Hepatocyte (in vitro differentiated cells): Measurements from ENCODE around the gene DDX17. TPM values are rescaled to one million over a fixed set of nuclear protein-coding genes. Genes with fewer than 3 reads are reported as not detected.

ENCODE experiments used
- DNase-seq: peaks from one replicate; pipeline ENCODE4 v3.0.0-alpha.2; 2016; ENCODE audit warnings: low spot score
- H2AFZ ChIP-seq: fragments of 200-600 bp; sonication (generic); 2 replicates; pipeline ENCODE4 v1.6.0; 2016; ENCODE audit warnings: antibody characterized with exemption, mild to moderate bottlenecking
- H3K27ac ChIP-seq: fragments of 200-600 bp; sonication (generic); 2 replicates; pipeline ENCODE4 v1.5.1; 2016; ENCODE audit warnings: mild to moderate bottlenecking
- H3K27me3 ChIP-seq: fragments of 200-600 bp; sonication (generic); 2 replicates; pipeline ENCODE4 v1.6.1; 2016
- H3K36me3 ChIP-seq: fragments of 200-600 bp; sonication (generic); replicated peaks from 2 replicates; pipeline ENCODE4 v1.5.1; 2016; ENCODE audit warnings: low read depth; ENCODE audit not compliant: insufficient read depth
- H3K4me1 ChIP-seq: fragments of 200-600 bp; sonication (generic); 2 replicates; pipeline ENCODE4 v1.5.1; 2016; ENCODE audit warnings: mild to moderate bottlenecking, moderate library complexity; ENCODE audit not compliant: insufficient read depth
- H3K4me2 ChIP-seq: fragments of 200-600 bp; sonication (generic); 2 replicates; pipeline ENCODE4 v1.6.0; 2016
- H3K4me3 ChIP-seq: fragments of 200-600 bp; sonication (generic); 2 replicates; pipeline ENCODE4 v1.5.1; 2016; ENCODE audit warnings: mild to moderate bottlenecking
- H3K79me2 ChIP-seq: fragments of 200-600 bp; sonication (generic); 2 replicates; pipeline ENCODE4 v1.6.0; 2017; ENCODE audit warnings: mild to moderate bottlenecking
- H3K9me2 ChIP-seq: fragments of 200-600 bp; sonication (generic); replicated peaks from 2 replicates; pipeline ENCODE4 v1.6.0; 2017; ENCODE audit warnings: mild to moderate bottlenecking; ENCODE audit not compliant: insufficient read depth
- H3K9me3 ChIP-seq: fragments of 200-600 bp; sonication (generic); 2 replicates; pipeline ENCODE4 v1.5.1; 2016; ENCODE audit warnings: low read depth, mild to moderate bottlenecking
- H4K20me1 ChIP-seq: fragments of 200-600 bp; sonication (generic); 2 replicates; pipeline ENCODE4 v1.6.0; 2016; ENCODE audit warnings: mild to moderate bottlenecking; ENCODE audit not compliant: insufficient read depth, poor library complexity, severe bottlenecking
- CTCF ChIP-seq: fragments of 200-600 bp; sonication (generic); IDR thresholded peaks from 2 replicates; pipeline ENCODE4 v1.5.1; 2016; ENCODE audit warnings: antibody characterized with exemption, mild to moderate bottlenecking; ENCODE audit not compliant: poor library complexity
- EZH2 ChIP-seq: fragments of 200-600 bp; sonication (generic); IDR thresholded peaks from 2 replicates; pipeline ENCODE4 v1.6.1; 2016; ENCODE audit warnings: antibody characterized with exemption, mild to moderate bottlenecking, borderline replicate concordance
- EZH2phosphoT487 ChIP-seq: fragments of 200-600 bp; sonication (generic); IDR thresholded peaks from one replicate; pipeline ENCODE4 v1.6.1; 2018; ENCODE audit warnings: antibody characterized with exemption, mild to moderate bottlenecking, low read depth, moderate library complexity; ENCODE audit not compliant: unreplicated experiment, severe bottlenecking
- WGBS: methylation state at CpG from one replicate; pipeline ENCODE4 v1.1.6; 2016; ENCODE audit warnings: low lambda C conversion rate; ENCODE audit errors: missing lambda C conversion rate; 5-methylcytosine and 5-hydroxymethylcytosine counted together
- polyA plus RNA-seq: library from polyadenylated mRNA; unstranded; fragments of >200 nt; fragmentation: Nextera tagmentation; extraction: Ambion mirVana; gene quantifications from 2 replicates; pipeline ENCODE4 v1.2.1, GENCODE V29; 2016
- total RNA-seq: library from RNA; depleted of rRNA; stranded (reverse); fragments of >200 nt; gene quantifications from 2 replicates; pipeline ENCODE4 v1.2.3, GENCODE V29; 2014

Gene DDX17
- total and polyA plus RNA-seq, 2 experiments from 2014 or later = 42.3 to 432 TPM

GRCh38 chr22:38435010-38435409 is 71.1 kb downstream of the DDX17 start:
- no peaks in the 10 kb centered on the region for H3K4me1 ChIP-seq
- H3K79me2 ChIP-seq = no peaks in the 10 kb centered on the region
- H3K9me3 ChIP-seq = no peaks in the 10 kb centered on the region
- DNase-seq = no peak
- no peak overlapping the region for H3K4me3 ChIP-seq
- H2AFZ ChIP-seq = no peak overlapping the region
- H3K4me2 ChIP-seq = no peak overlapping the region
- no peaks in the 10 kb centered on the region for H3K27me3 ChIP-seq
- H3K27ac ChIP-seq = no peak overlapping the region
- H3K9me2 ChIP-seq = no peaks in the 10 kb centered on the region
- TF ChIP-seq CTCF = no peak
- no peak for TF ChIP-seq EZH2phosphoT487
- TF ChIP-seq EZH2 = no peak
- H4K20me1 ChIP-seq = no peaks in the 10 kb centered on the region
- 67% methylated on average over 4 of the region's 4 CpGs for WGBS
- no peaks in the 10 kb centered on the region for H3K36me3 ChIP-seq

GRCh38 chr22:38433871-38434270 is 72.2 kb downstream of the DDX17 start:
- Histone ChIP-seq H3K4me1 (no peaks in the 10 kb centered on the region), H3K27me3 (no peaks in the 10 kb centered on the region), H3K4me3 (no peak overlapping the region), H4K20me1 (no peaks in the 10 kb centered on the region), H3K79me2 (no peaks in the 10 kb centered on the region), H3K9me3 (no peaks in the 10 kb centered on the region), H3K9me2 (no peaks in the 10 kb centered on the region), H3K4me2 (no peak overlapping the region), H3K36me3 (no peaks in the 10 kb centered on the region), H2AFZ (no peak overlapping the region), H3K27ac (no peak overlapping the region)
- TF ChIP-seq EZH2phosphoT487 (no peak), CTCF (no peak), EZH2 (no peak)
- WGBS = 90% methylated on average over 8 of the region's 8 CpGs
- DNase-seq = no peak

Other genes with a start within 250 kb of the DDX17 start
- gene TMEM184B, start 233.3 kb downstream of the DDX17 start, total RNA-seq = 32.1 and 58.2 TPM in 2 replicates
- gene TMEM184B, start 233.3 kb downstream of the DDX17 start, polyA plus RNA-seq = 90.0 and 102 TPM in 2 replicates
- gene CSNK1E, start 188.9 kb downstream of the DDX17 start, total RNA-seq = 85.8 and 89.5 TPM in 2 replicates
- 123 and 152 TPM in 2 replicates for gene CSNK1E, start 188.9 kb downstream of the DDX17 start, polyA plus RNA-seq
- gene KCNJ4, start 51.1 kb downstream of the DDX17 start, total RNA-seq = 0.24 and 0.50 TPM in 2 replicates
- 0.08 and 0.30 TPM in 2 replicates for gene KCNJ4, start 51.1 kb downstream of the DDX17 start, polyA plus RNA-seq
- 92.4 and 98.9 TPM in 2 replicates for gene KDELR3, start 38.2 kb downstream of the DDX17 start, total RNA-seq
- 169 and 171 TPM in 2 replicates for gene KDELR3, start 38.2 kb downstream of the DDX17 start, polyA plus RNA-seq
- 0.80 and 3.0 TPM in 2 replicates for gene DMC1, start 63.9 kb upstream of the DDX17 start, total RNA-seq
- gene DMC1, start 63.9 kb upstream of the DDX17 start, polyA plus RNA-seq = 0.21 and 0.74 TPM in 2 replicates
- 1.1 and 2.9 TPM in 2 replicates for gene FAM227A, start 150.1 kb upstream of the DDX17 start, total RNA-seq
- 0.51 and 2.3 TPM in 2 replicates for gene FAM227A, start 150.1 kb upstream of the DDX17 start, polyA plus RNA-seq
- gene CBY1, start 150.3 kb upstream of the DDX17 start, total RNA-seq = 19.7 and 20.5 TPM in 2 replicates
- 35.8 and 39.4 TPM in 2 replicates for gene CBY1, start 150.3 kb upstream of the DDX17 start, polyA plus RNA-seq
- gene TOMM22, start 175.6 kb upstream of the DDX17 start, total RNA-seq = 57.7 and 76.3 TPM in 2 replicates
- 70.6 and 80.3 TPM in 2 replicates for gene TOMM22, start 175.6 kb upstream of the DDX17 start, polyA plus RNA-seq
- gene JOSD1, start 194.6 kb upstream of the DDX17 start, total RNA-seq = 76.0 and 104 TPM in 2 replicates
- gene JOSD1, start 194.6 kb upstream of the DDX17 start, polyA plus RNA-seq = 15.8 and 18.6 TPM in 2 replicates
- gene GTPBP1, start 199.6 kb upstream of the DDX17 start, total RNA-seq = 26.0 and 36.8 TPM in 2 replicates
- gene GTPBP1, start 199.6 kb upstream of the DDX17 start, polyA plus RNA-seq = 28.6 and 30.8 TPM in 2 replicates
- gene SUN2, start 249.7 kb upstream of the DDX17 start, total RNA-seq = 52.4 and 56.1 TPM in 2 replicates
- 55.9 and 70.8 TPM in 2 replicates for gene SUN2, start 249.7 kb upstream of the DDX17 start, polyA plus RNA-seq